Right lobe of liver (tissue), 6 donors: ENCODE measurements around the gene BMERB1. TPM values are rescaled to one million over a fixed set of nuclear protein-coding genes. Genes with fewer than 3 reads are reported as not detected.

Source experiments
- ATAC-seq, 4 donors: fragments of 200-7000 bp; cut with Tn5 transposase; one replicate each; pipeline ENCODE4 v1.9.1; 2020; ENCODE audit warnings: mild to moderate bottlenecking in 4 of 4, moderate library complexity in 4 of 4
- DNase-seq, 3 donors: peaks; one replicate each; pipeline ENCODE4 v3.0.0-alpha.2; 2020
- H3K27ac ChIP-seq, 3 donors: fragments of 200-600 bp; one replicate each; pipeline ENCODE4 v1.8.0; 2022
- H3K27me3 ChIP-seq, 2 donors: fragments of 200-600 bp; one replicate each; pipeline ENCODE4 v1.8.0; 2022
- H3K36me3 ChIP-seq, 4 donors: fragments of 200-600 bp; sonication (generic) in 1 of 4; one replicate each; pipeline versions ENCODE4 v1.5.1 to v1.8.0; 2017 to 2022; ENCODE audit warnings: control low read depth in 1 of 4
- H3K4me1 ChIP-seq, 4 donors: fragments of 200-600 bp; sonication (generic) in 1 of 4; one replicate each; pipeline versions ENCODE4 v1.5.1 to v1.8.0; 2017 to 2022; ENCODE audit warnings: control low read depth in 1 of 4
- H3K4me3 ChIP-seq, 3 donors: fragments of 200-600 bp; one replicate each; pipeline ENCODE4 v1.8.0; 2022
- H3K9me3 ChIP-seq, 4 donors: fragments of 200-600 bp; sonication (generic) in 1 of 4; one replicate each; pipeline versions ENCODE4 v1.5.1 to v1.8.0; 2017 to 2022; ENCODE audit warnings: control low read depth in 1 of 4
- CTCF ChIP-seq, 4 donors: fragments of 200-600 bp in 3 of 4; fragments of 450-650 bp in 1 of 4; IDR thresholded peaks; one replicate each; pipeline versions ENCODE4 v1.5.1 to v1.8.0; 2016 to 2022; ENCODE audit warnings: antibody characterized with exemption in 4 of 4, mild to moderate bottlenecking in 2 of 4
- POLR2A ChIP-seq: fragments of 450-650 bp; IDR thresholded peaks from one replicate; pipeline ENCODE4 v1.6.1; 2017; ENCODE audit warnings: antibody characterized with exemption, mild to moderate bottlenecking
- WGBS: methylation state at CpG from one replicate; pipeline ENCODE4 v1.1.6; 2018; ENCODE audit warnings: low coverage, low lambda C conversion rate; ENCODE audit not compliant: insufficient coverage; ENCODE audit errors: missing lambda C conversion rate; 5-methylcytosine and 5-hydroxymethylcytosine counted together
- intact Hi-C, 2 donors: fragments of 100-400 bp; cut with DNase I; formaldehyde crosslinking; loops; one replicate each; pipeline versions ENCODE4 v1.11.2 to v1.14.1; 2022
- total RNA-seq, 6 experiments: library from RNA; depleted of rRNA in 2 of 6; stranded (reverse); fragments of >200 nt in 2 of 6; fragmentation: NEBNext Ultra II Directional in 3 of 6; extraction: Animal tissue kit (Norgen Biotek cat#: 25700) in 3 of 6; gene quantifications; one replicate each; pipeline versions ENCODE4 v1.1.0 to v1.2.4, GENCODE V29; 2016 to 2023
- donor health status: DM: no; HTN: yes; CAD: no.
- donor health status: DM: no; HTN: no; CAD: no.
- donor health status: DM: no; HTN: no; CAD: no.
- donor health status: DM: no; HTN: yes; CAD: no.
- donor health status: DM: no; HTN: yes; CAD: no.

The BMERB1 gene
- total RNA-seq, 6 experiments from 2014 or later, result 7.0 to 24.0 (median 10.5) TPM

- DNase-seq (no peak), ATAC-seq (no peak)
- no peaks in the 10 kb centered on the region for H3K9me3 ChIP-seq
- TF ChIP-seq POLR2A (no peak), CTCF (IDR thresholded peaks at IDR 0.05) (no peak)
- peaks cover 0 to 20% (median 0%) of the 10 kb centered on the region in 4 donors for H3K4me1 ChIP-seq
- H3K27me3 ChIP-seq, result no peaks in the 10 kb centered on the region
- H3K36me3 ChIP-seq, result peaks cover 0 to 67% (median 30%) of the 10 kb centered on the region in 4 donors
- 86% methylated on average over 6 of the region's 17 CpGs for WGBS
- H3K27ac ChIP-seq, result no peak overlapping the region
- H3K4me3 ChIP-seq, result no peak overlapping the region
- intact Hi-C loops, result no loop called here
Observed at GRCh38 chr16:15598648-15599190, 164.3 kb downstream of the BMERB1 start.

DNA sequence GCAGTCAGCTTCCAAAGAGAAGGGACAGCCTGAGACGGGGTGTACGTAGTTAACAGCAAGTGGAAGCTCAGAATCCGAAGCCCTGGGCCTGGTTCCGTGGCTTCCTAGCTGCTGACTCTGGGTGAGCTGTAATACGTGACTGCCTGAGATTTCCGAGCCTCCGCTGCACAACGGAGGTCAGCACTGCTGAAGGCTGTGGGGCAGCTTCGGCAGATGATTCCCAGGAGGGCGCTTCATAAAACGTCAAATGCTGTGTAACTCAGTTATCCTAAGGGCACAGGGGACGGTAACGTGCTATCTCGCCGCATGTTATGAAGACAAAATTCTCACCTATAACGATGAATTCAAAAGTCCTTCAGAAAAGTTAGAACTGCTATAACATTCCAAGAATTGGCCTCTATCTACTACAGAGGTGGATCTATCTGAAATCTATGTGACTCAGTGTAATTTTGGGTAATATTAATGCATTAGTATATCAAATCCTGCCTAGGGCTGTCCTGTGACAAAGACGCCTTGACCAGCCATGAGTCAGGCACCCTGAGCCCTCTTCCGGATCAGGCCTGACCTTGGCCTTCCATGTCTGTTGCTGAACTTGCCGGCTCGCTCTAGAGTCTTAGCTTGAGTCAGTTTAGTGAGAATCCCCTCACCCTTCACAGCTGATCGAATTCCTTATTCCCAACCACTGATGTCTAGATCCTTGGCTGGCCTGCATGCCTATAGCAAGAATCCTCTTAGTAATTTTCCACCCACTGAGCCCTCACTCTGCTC lies 165.1 kb downstream of the BMERB1 start:
- intact Hi-C loops, result no loop called here
- no peak overlapping the region for H3K27ac ChIP-seq
- TF ChIP-seq POLR2A, result no peak
- no peak for TF ChIP-seq CTCF (IDR thresholded peaks at IDR 0.05)

GRCh38 chr16:15601212-15601879 lies 167.0 kb downstream of the BMERB1 start:
- DNase-seq (no peak), ATAC-seq (no peak)
- peaks cover 0 to 28% (median 11%) of the 10 kb centered on the region in 4 donors for H3K4me1 ChIP-seq
- TF ChIP-seq POLR2A (no peak), CTCF (IDR thresholded peaks at IDR 0.05) (no peak)
- intact Hi-C loops, result no loop called here
- H3K27me3 ChIP-seq, result no peaks in the 10 kb centered on the region
- H3K9me3 ChIP-seq, result no peaks in the 10 kb centered on the region
- no peak overlapping the region for H3K27ac ChIP-seq
- 91% methylated on average over 8 of the region's 9 CpGs for WGBS
- no peak overlapping the region for H3K4me3 ChIP-seq
- H3K36me3 ChIP-seq, result peaks cover 0 to 63% (median 32%) of the 10 kb centered on the region in 4 donors

More for the DNA sequence above, 165.1 kb downstream of the BMERB1 start:
- no peak for DNase-seq
- Histone ChIP-seq H3K27me3 (no peaks in the 10 kb centered on the region), H3K4me3 (no peak overlapping the region), H3K4me1 (peaks cover 0 to 22% (median 3%) of the 10 kb centered on the region in 4 donors), H3K9me3 (no peaks in the 10 kb centered on the region), H3K36me3 (peaks cover 0 to 71% (median 32%) of the 10 kb centered on the region in 4 donors)
- ATAC-seq, result no peak
- WGBS, result 94% methylated on average over 6 of the region's 21 CpGs

GRCh38 chr16:15602285-15603044 lies 168.1 kb downstream of the BMERB1 start:
- Histone ChIP-seq H3K27ac (no peak overlapping the region), H3K36me3 (peaks cover 0 to 57% (median 28%) of the 10 kb centered on the region in 4 donors), H3K27me3 (no peaks in the 10 kb centered on the region), H3K4me1 (peaks cover 0 to 39% (median 17%) of the 10 kb centered on the region in 4 donors), H3K9me3 (no peaks in the 10 kb centered on the region), H3K4me3 (no peak overlapping the region)
- WGBS, result 91% methylated on average over 14 of the region's 23 CpGs
- DNase-seq, result no peak
- intact Hi-C loops, result no loop called here
- TF ChIP-seq CTCF (IDR thresholded peaks at IDR 0.05), result no peak
- TF ChIP-seq POLR2A, result no peak
- ATAC-seq, result no peak
